ENCODE data around the gene POLR3B. TPM values are rescaled to one million over a fixed set of nuclear protein-coding genes. Genes with fewer than 3 reads are reported as not detected.
A peak's percentile ranks its signal among the peaks of the same experiment; 100 is the strongest.

POLR3B gene
- polyA plus RNA-seq, 1 experiment = 6.4 TPM

GRCh38 chr12:106342397-106343213 is 14.9 kb upstream of the POLR3B start:
- no peak overlapping the region for H3K4me3 ChIP-seq (ENCODE audit: low read depth, low read length)
- DNase-seq (ENCODE audit: low read depth) = peak; percentile 74
- H3K36me3 ChIP-seq (ENCODE audit: control insufficient read depth, insufficient read depth, low read length) = 0 out of 2 replicates have a peak, but pooled peaks cover 2% of the 10 kb centered on the region
- TF ChIP-seq, protein P1, sequence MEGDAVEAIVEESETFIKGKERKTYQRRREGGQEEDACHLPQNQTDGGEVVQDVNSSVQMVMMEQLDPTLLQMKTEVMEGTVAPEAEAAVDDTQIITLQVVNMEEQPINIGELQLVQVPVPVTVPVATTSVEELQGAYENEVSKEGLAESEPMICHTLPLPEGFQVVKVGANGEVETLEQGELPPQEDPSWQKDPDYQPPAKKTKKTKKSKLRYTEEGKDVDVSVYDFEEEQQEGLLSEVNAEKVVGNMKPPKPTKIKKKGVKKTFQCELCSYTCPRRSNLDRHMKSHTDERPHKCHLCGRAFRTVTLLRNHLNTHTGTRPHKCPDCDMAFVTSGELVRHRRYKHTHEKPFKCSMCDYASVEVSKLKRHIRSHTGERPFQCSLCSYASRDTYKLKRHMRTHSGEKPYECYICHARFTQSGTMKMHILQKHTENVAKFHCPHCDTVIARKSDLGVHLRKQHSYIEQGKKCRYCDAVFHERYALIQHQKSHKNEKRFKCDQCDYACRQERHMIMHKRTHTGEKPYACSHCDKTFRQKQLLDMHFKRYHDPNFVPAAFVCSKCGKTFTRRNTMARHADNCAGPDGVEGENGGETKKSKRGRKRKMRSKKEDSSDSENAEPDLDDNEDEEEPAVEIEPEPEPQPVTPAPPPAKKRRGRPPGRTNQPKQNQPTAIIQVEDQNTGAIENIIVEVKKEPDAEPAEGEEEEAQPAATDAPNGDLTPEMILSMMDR (IDR thresholded peaks at IDR 0.05; ENCODE audit: insufficient read depth, low read depth, low read length) = no peak
- ChIA-PET CTCF (interaction anchor here (0.9 to 2.4 kb wide), 2 partner anchors 12 to 15 kb away, joined by 3 to 11 read pairs; partner anchors contain the start of gene POLR3B), POLR2A (no interaction called here)
- H3K27me3 ChIP-seq (ENCODE audit: control insufficient read depth, insufficient read depth, low read length) = no peaks in the 10 kb centered on the region

DNA sequence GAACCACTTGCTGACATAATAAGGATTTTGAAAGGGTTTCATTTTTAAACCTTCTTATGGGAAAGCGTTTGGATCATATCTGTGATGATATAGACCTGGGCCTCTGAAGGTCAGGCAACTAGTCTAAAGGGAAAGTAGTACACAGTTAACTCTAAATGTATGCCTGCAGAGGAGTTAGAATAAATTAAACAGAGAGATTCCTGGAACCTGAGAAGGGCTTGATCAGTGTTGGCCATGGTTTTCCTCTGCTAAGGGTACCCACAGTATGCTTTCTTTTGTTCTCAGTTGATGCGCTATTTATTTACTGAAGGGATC is 14.4 kb upstream of the POLR3B start:
- no peak for DNase-seq (ENCODE audit: low read depth)
- Histone ChIP-seq H3K4me3 (ENCODE audit: low read depth, low read length) (no peak overlapping the region), H3K27me3 (ENCODE audit: control insufficient read depth, insufficient read depth, low read length) (no peaks in the 10 kb centered on the region), H3K36me3 (ENCODE audit: control insufficient read depth, insufficient read depth, low read length) (0 out of 2 replicates have a peak, but pooled peaks cover 2% of the 10 kb centered on the region)
- POLR2A ChIA-PET = no interaction called here
- TF ChIP-seq, protein P1 (IDR thresholded peaks at IDR 0.05; ENCODE audit: insufficient read depth, low read depth, low read length) = no peak
- CTCF ChIA-PET = interaction anchor here (2.4 kb wide), 1 partner anchor 14 kb away, joined by 11 read pairs; the partner anchor contains the start of gene POLR3B

- H3K36me3 ChIP-seq (ENCODE audit: control insufficient read depth, insufficient read depth, low read length) = 0 out of 2 replicates have a peak, but pooled peaks cover 2% of the 10 kb centered on the region
- no peak overlapping the region for H3K4me3 ChIP-seq (ENCODE audit: low read depth, low read length)
- TF ChIP-seq, protein P1 (IDR thresholded peaks at IDR 0.05; ENCODE audit: insufficient read depth, low read depth, low read length) = no peak
- no peaks in the 10 kb centered on the region for H3K27me3 ChIP-seq (ENCODE audit: control insufficient read depth, insufficient read depth, low read length)
- ChIA-PET CTCF (interaction anchor here (2.4 to 2.6 kb wide), 2 partner anchors 13 to 117 kb away, joined by 15 read pairs; partner anchors contain the start of gene POLR3B), POLR2A (no interaction called here)
- DNase-seq (ENCODE audit: low read depth) = no peak
These were observed 13.4 kb upstream of the POLR3B start for GRCh38 chr12:106344131-106344530.

DNA sequence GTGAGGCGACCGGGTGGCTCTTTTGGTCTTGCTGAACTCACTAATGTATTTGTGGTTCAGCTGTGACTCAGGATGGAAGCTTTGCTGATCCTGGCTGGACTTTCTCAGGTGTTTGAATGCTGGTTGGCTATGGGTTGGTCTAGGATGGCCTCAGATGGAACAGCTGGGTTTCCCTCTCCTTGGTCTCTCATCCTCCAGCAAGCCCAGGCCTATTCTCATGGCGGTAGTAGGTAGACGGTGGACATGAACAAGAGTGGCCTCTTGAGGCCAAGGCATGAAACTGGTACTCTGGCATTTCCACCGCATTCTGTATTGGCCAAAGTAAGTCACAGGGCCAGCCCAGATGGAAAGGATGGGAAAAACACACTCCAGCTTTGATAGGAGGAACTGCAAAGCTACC is 11.8 kb upstream of the POLR3B start:
- H3K27me3 ChIP-seq (ENCODE audit: control insufficient read depth, insufficient read depth, low read length) = no peaks in the 10 kb centered on the region
- POLR2A ChIA-PET = no interaction called here
- TF ChIP-seq, protein P1 (IDR thresholded peaks at IDR 0.05; ENCODE audit: insufficient read depth, low read depth, low read length) = peak; percentile 36; the same call in 1 of the 2 replicates
- CTCF ChIA-PET = interaction anchor here (0.9 to 2.6 kb wide), 6 partner anchors 11 to 122 kb away, joined by 3 to 15 read pairs (median 6); partner anchors contain the start of gene POLR3B
- 0 out of 2 replicates have a peak, but pooled peaks cover 2% of the 10 kb centered on the region for H3K36me3 ChIP-seq (ENCODE audit: control insufficient read depth, insufficient read depth, low read length)
- no peak overlapping the region for H3K4me3 ChIP-seq (ENCODE audit: low read depth, low read length)
- no peak for DNase-seq (ENCODE audit: low read depth)

GRCh38 chr12:106348411-106348810 is 9.1 kb upstream of the POLR3B start:
- ChIA-PET POLR2A (no interaction called here), CTCF (interaction anchor here (0.7 to 2.4 kb wide), 3 partner anchors 9 to 126 kb away, joined by 3 to 13 read pairs (median 4); partner anchors contain the start of gene POLR3B)
- TF ChIP-seq, protein P1 (IDR thresholded peaks at IDR 0.05; ENCODE audit: insufficient read depth, low read depth, low read length) = no peak
- Histone ChIP-seq H3K36me3 (ENCODE audit: control insufficient read depth, insufficient read depth, low read length) (no peaks in the 10 kb centered on the region), H3K4me3 (ENCODE audit: low read depth, low read length) (no peak overlapping the region), H3K27me3 (ENCODE audit: control insufficient read depth, insufficient read depth, low read length) (no peaks in the 10 kb centered on the region)
- no peak for DNase-seq (ENCODE audit: low read depth)

Measured in BJ (cell line).